Fibroblast of skin of scalp (primary cell): ENCODE measurements around the gene CCDC148. TPM values are rescaled to one million over a fixed set of nuclear protein-coding genes. Genes with fewer than 3 reads are reported as not detected.
A peak's percentile ranks its signal among the peaks of the same experiment; 100 is the strongest.

Experiments
- DNase-seq: peaks from one replicate; pipeline ENCODE4 v3.0.0-alpha.2; 2013
- polyA plus RNA-seq, 2 experiments: library from polyadenylated mRNA; unstranded; fragments of 120-200 nt; gene quantifications; one replicate each; pipeline ENCODE4 v1.2.1, GENCODE V29; 2013; ENCODE audit not compliant: insufficient read length in 2 of 2

Gene CCDC148
- polyA plus RNA-seq (2013, experiment 1 of 2; ENCODE audit: insufficient read length) = 0.43 TPM
- polyA plus RNA-seq (2013, experiment 2 of 2; ENCODE audit: insufficient read length) = 0.52 TPM

DNA sequence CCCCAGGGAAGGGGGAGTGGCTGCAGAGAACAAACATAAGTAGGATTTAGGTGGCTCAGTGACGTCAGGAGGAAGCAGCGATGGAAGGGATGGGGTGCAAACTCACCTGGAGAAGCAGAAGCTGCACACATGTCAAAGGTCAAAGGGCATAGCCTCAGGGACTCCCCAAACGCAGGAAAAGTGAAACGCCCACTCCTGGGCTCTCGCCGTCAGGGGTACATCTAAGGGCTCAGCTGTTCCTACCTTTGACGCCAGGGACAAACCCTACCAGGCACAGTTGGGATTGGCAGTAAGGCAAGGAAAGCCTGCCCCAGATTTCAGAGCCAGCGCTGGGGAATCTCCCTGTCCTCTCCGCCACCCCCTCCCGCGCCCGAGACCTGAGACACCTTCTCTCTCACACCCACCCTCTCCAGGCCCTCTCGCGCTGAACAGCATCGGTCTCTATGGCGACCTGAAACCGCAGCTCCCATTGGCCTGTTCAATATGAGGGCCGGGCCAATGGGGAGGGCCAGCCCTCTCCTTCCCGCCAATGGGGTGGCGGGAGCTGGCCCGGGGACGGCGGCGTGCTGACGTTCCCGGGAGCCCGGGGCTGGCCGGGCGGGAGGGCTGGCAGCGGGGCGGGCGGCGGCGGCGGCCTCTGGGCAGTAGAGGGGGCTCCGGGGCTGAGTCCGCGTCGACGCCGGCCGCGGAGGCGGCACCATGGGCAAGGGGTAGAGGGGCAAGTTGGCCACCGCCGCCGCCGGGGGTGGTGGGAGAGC lies at the start of gene CCDC148, which contains the start of gene PKP4:
Gene CCDC148 (minus strand): TSS at position 445 of the 758 bp plus-strand sequence. CDS start 314 bp downstream, at position 131.
Gene PKP4 (plus strand): TSS at position 644 of the 758 bp plus-strand sequence. CDS start 76,233 bp downstream, outside the sequence.
- DNase-seq = peak; percentile 94

GRCh38 chr2:158505448-158505934 lies 48.9 kb upstream of the CCDC148 start:
- DNase-seq = no peak

DNA sequence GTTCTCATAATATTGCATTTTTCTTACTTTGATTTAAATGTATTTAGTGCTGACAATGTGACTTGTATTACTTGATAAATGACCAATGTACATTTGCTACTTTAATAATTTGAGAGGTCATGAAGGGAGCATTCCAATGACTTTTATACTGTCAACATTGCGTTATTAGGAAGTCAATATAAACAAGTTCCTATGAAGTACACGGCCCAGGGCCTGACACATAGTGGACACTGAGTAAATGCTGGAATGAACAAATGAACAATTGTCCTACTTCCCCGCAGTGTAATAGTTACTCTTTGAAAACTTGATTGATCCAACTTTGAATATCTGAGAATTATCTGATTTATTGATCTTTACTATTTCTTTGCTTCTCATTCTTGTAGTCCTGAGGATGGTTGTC lies 47.5 kb upstream of the CCDC148 start:
- DNase-seq = no peak

GRCh38 chr2:158502974-158503373 lies 46.4 kb upstream of the CCDC148 start:
- DNase-seq = peak; percentile 97

GRCh38 chr2:158501301-158501700 lies 44.7 kb upstream of the CCDC148 start:
- DNase-seq = no peak

- no peak for DNase-seq
Observed at GRCh38 chr2:158500333-158500732, 43.8 kb upstream of the CCDC148 start.

DNA sequence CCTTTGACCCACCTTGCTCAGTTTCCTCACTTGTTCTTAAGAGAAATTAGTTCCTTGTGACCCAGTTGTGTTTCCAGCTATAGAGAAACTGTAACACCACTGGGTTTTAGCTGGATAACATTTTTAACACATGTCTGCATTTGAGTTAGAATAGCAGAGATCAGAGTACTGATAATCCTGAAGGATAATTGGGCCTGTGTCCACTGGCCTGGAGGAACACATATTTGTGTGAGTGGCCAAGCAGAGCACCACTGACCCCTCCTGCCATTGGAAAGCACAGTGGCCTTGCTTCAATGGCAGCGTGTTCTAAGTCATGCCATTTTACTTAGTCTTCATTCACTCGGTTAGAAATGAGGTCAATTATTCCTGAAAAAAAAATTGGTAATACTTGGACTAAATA lies 42.8 kb upstream of the CCDC148 start:
- no peak for DNase-seq

GRCh38 chr2:158498749-158499136 lies 42.2 kb upstream of the CCDC148 start:
- no peak for DNase-seq

- peak; percentile 41 for DNase-seq
Observed at GRCh38 chr2:158498043-158498748, 41.6 kb upstream of the CCDC148 start.

- DNase-seq = no peak
Observed at GRCh38 chr2:158497486-158497885, 40.9 kb upstream of the CCDC148 start.

GRCh38 chr2:158496986-158497385 lies 40.4 kb upstream of the CCDC148 start:
- no peak for DNase-seq

- DNase-seq = peak; percentile 95
Observed at GRCh38 chr2:158495175-158495574, 38.6 kb upstream of the CCDC148 start.

DNA sequence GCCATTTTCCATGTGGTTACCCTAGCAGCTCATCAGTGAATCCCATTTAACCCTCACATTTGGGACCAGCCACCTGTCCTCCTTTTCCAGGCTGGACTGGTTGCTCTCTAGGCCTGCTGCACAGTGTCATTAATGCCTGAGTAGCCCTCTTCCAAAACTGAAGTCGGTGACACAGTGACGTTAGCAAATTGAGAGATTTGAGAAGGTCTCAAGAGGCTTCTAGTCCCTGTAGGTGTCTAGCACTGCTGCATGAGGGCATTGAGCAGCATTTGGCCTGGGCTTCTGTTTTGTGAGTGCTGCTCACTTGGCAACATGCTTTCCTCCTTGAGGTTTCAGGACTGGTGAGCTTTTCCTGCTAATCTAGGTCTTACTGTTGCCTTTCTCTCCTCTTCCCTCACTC lies 36.9 kb upstream of the CCDC148 start:
- no peak for DNase-seq

GRCh38 chr2:158491072-158491471 lies 34.5 kb upstream of the CCDC148 start:
- no peak for DNase-seq

DNA sequence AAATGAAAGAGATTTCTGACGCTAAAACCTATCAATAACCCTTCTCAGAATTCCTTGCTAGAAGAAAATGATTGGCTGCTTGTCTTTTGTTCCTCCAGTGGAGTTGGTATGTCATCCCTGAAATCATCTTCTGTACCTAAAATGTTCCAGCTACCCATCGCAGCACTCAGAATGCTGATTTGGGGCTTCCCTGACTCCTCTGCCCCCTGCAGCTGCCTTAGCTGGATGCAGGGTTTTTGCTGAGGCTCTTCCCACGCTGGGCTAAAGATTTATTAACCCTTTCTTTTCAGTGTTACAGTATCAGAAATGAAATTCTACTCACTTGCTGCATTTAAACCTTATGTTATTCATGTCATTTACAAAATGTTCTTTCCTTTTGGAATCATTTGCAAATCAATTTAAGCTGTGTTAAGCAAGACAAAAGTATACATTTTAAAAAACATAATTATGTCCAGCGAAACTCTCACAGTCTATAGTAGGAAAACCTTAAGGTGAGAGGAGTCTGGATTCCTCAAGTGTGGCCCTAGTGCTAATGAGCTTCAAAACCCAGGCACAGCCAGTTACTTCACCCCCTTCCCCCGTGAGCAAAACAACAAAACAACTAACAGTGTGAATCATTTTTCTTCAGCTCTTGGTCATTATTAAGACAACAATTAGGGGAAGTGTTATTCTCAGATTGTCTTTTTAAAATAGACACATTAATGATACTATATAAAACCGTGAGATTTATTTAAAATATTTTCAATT lies 33.0 kb upstream of the CCDC148 start:
- DNase-seq = peak; percentile 40

- DNase-seq = no peak
Observed at GRCh38 chr2:158488442-158489216, 32.1 kb upstream of the CCDC148 start.

GRCh38 chr2:158487419-158487818 lies 30.9 kb upstream of the CCDC148 start:
- peak; percentile 70 for DNase-seq

DNA sequence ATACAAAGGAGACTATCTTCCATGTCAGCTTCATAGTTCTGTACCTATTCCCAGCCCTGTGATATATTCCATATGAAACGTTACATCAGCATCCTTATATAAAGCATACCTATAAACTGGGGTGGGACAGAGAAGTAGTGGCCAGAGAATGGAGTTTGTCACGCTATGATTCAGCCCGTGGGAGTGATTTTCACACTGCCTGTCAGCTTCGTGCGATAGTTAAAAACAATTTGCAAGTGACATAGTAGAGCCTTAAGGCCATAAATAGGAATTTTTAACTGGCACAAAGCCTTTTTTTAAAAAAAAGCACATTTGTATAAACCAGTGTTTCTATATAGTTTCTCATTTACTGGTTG lies 30.4 kb upstream of the CCDC148 start:
- DNase-seq = peak; percentile 39

DNA sequence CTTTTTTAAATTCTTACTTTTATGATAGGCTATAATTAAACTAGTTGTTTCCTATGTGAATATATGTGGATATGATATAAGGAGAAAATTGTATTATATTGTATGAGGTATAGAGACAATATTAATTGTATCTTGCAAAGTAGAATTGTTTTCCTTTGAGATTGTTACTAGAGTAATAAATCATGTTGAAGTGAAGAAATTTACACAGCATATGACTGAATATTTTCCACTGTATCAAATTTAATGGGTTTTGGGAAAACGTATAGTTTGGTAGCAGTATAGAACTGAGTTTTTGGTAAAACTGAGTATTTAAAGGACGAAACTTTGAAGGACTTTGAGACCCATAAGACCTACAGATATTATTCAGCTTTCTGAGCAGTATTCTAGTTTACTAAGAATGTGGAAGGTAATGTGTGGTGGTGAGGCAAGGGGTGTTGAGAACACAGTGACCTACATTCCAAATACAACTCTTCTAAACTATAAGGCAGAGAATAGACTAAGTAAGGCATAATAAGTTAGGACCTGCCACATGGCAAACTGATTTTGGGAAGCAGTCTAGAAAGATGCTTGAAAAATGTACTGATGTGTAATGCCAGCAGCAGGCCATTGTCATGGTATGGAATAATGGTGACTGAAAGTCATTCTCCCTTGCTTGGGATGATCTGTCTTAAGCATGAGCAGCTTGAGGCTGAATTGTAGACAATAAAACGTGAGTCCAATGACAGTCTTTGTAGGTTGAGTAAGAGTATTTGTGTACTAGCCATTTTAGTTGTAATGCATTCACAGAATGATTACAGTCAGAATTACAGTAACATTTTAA lies 29.8 kb upstream of the CCDC148 start:
- DNase-seq = no peak

- no peak for DNase-seq
Observed at GRCh38 chr2:158484892-158485556, 28.5 kb upstream of the CCDC148 start.

DNA sequence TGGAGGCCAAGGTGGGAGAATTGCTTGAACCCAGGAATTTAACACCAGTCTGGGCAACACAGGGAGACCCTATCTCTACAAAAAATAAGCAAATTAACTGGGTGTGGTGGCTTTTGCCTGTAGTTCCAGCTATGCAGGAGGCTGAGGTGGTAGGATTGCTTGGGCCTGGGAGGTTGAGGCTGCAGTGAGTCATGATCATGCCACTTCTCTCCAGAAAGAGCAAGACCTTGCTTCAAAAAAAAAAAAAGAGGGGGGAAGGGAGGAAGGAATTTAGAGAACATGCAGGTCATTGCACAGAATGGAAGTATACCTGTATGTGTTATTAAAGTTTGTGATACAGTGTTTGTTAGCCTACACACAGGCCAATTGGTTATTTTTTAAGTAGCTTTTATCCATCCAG lies 26.0 kb upstream of the CCDC148 start:
- DNase-seq = no peak
